ENCODE measurements around the gene COMP.

GRCh38 chr19:18772620-18773587, 18.2 kb downstream of the COMP start:
- TF ChIP-seq SREBF1 (IDR thresholded peaks at IDR 0.05; ENCODE audit: low read length) (no peak), MXI1 (IDR thresholded peaks at IDR 0.05; ENCODE audit: low read depth, low read length) (no peak), DPF2 (IDR thresholded peaks at IDR 0.05) (no peak)

Data from GM12878 (cell line).